GM19468 (cell line): ENCODE data around the gene TNIK.
A peak's percentile ranks its signal among the peaks of the same experiment; 100 is the strongest.

Experiments
- ATAC-seq: cut with Tn5 transposase; IDR thresholded peaks from one replicate; pipeline ENCODE4 v1.9.1; 2021; ENCODE audit warnings: mild to moderate bottlenecking, moderate library complexity, moderate number of reproducible peaks; ENCODE audit not compliant: unreplicated experiment; ENCODE audit errors: extremely low read depth

Gene TNIK

GRCh38 chr3:171088496-171088895, 371.7 kb downstream of the TNIK start:
- no peak for ATAC-seq

- ATAC-seq: no peak
Observed at GRCh38 chr3:171086914-171087313, 373.3 kb downstream of the TNIK start.

GRCh38 chr3:171077261-171077660, 382.9 kb downstream of the TNIK start:
- no peak for ATAC-seq

- no peak for ATAC-seq
Observed at GRCh38 chr3:171072432-171072831, 387.8 kb downstream of the TNIK start.

GRCh38 chr3:171068658-171069057, 391.5 kb downstream of the TNIK start:
- ATAC-seq: no peak

GRCh38 chr3:171066206-171066605, 394.0 kb downstream of the TNIK start:
- ATAC-seq: no peak

- ATAC-seq: no peak
Observed at GRCh38 chr3:171065732-171066131, 394.5 kb downstream of the TNIK start.

GRCh38 chr3:171064461-171064860, 395.7 kb downstream of the TNIK start:
- no peak for ATAC-seq

GRCh38 chr3:171061749-171062148, 398.5 kb downstream of the TNIK start:
- ATAC-seq: no peak

GRCh38 chr3:171059978-171060377, 400.2 kb downstream of the TNIK start:
- no peak for ATAC-seq

GRCh38 chr3:171058873-171059603, 401.2 kb downstream of the TNIK start:
- ATAC-seq: no peak

- ATAC-seq: no peak
Observed at GRCh38 chr3:171058058-171058457, 402.1 kb downstream of the TNIK start.

GRCh38 chr3:171057072-171057471, 403.1 kb downstream of the TNIK start:
- ATAC-seq: no peak

- ATAC-seq: no peak
Observed at GRCh38 chr3:171056528-171056927, 403.7 kb downstream of the TNIK start.

GRCh38 chr3:171055336-171056178, 404.6 kb downstream of the TNIK start:
- ATAC-seq: no peak

- ATAC-seq: no peak
Observed at GRCh38 chr3:171054921-171055320, 405.3 kb downstream of the TNIK start.

GRCh38 chr3:171054231-171054630, 406.0 kb downstream of the TNIK start:
- ATAC-seq: no peak

GRCh38 chr3:171049861-171050444, 410.3 kb downstream of the TNIK start:
- peak; percentile 77 for ATAC-seq

- no peak for ATAC-seq
Observed at GRCh38 chr3:171046760-171047159, 413.4 kb downstream of the TNIK start.

- no peak for ATAC-seq
Observed at GRCh38 chr3:171044835-171045793, 415.1 kb downstream of the TNIK start.
